IMR-90 (cell line): ENCODE results near the gene C5orf15. TPM values are rescaled to one million over a fixed set of nuclear protein-coding genes. Genes with fewer than 3 reads are reported as not detected.

Source experiments
- ELK1 ChIP-seq: fragments of 150-350 bp; IDR thresholded peaks from 2 replicates; pipeline ENCODE4 v1.6.1; 2016; ENCODE audit warnings: low read depth, mild to moderate bottlenecking, low read length, moderate library complexity, borderline replicate concordance
- RCOR1 ChIP-seq: IDR thresholded peaks from 2 replicates; pipeline ENCODE4 v1.6.1; 2012; ENCODE audit warnings: mild to moderate bottlenecking, low read length, improper control_type of control experiment; ENCODE audit not compliant: insufficient replicate concordance
- USF2 ChIP-seq: fragments of 150-350 bp; IDR thresholded peaks from 2 replicates; pipeline ENCODE4 v1.6.1; 2017; ENCODE audit warnings: mild to moderate bottlenecking, antibody characterized with exemption, low read length, low read depth
- polyA plus RNA-seq, 3 experiments: library from polyadenylated mRNA; depleted of rRNA; stranded (reverse); fragments of >200 nt; gene quantifications; 2 replicates each; pipeline ENCODE4 v1.2.3, GENCODE V29; 2012; ENCODE audit warnings: low replicate concordance in 1 of 3
- total RNA-seq: library from RNA; depleted of rRNA; stranded (reverse); fragments of >200 nt; gene quantifications from 2 replicates; pipeline ENCODE4 v1.2.3, GENCODE V29; 2012

The C5orf15 gene
- total and polyA plus RNA-seq, 2 of the 4 experiments (the other 2 are of a cell fraction) = 35.1 to 73.5 TPM

- no peak for TF ChIP-seq ELK1
- TF ChIP-seq RCOR1 = no peak
- TF ChIP-seq USF2 = 0 out of 2 replicates have a peak, but pooled peaks have one; percentile 7
Observed at GRCh38 chr5:133968204-133968980, at the start of gene C5orf15 (continued).
